Subcutaneous adipose tissue (tissue), 4 donors: ENCODE measurements around the gene SLIT3. TPM values are rescaled to one million over a fixed set of nuclear protein-coding genes. Genes with fewer than 3 reads are reported as not detected.

Source experiments
- CTCF ChIP-seq: fragments of 450-650 bp; IDR thresholded peaks from one replicate; pipeline ENCODE4 v1.5.1; 2016; ENCODE audit warnings: low read depth, mild to moderate bottlenecking, control low read depth, antibody characterized with exemption, moderate library complexity
- small RNA-seq: library from RNA; depleted of rRNA; stranded (forward); fragments of <200 nt; gene quantifications from one replicate; pipeline ENCODE3, GENCODE V24; 2016
- total RNA-seq, 4 donors: library from RNA; depleted of rRNA; stranded (reverse); fragments of >200 nt; gene quantifications; one replicate each; pipeline ENCODE4 v1.1.0, GENCODE V29; 2016

SLIT3 gene
- total RNA-seq, 4 donors from 2014 or later: 48.1 to 163 (median 83.2) TPM

GRCh38 chr5:168614661-168615060 lies 686.3 kb downstream of the SLIT3 start:
- TF ChIP-seq CTCF: no peak

- TF ChIP-seq CTCF: no peak
These were observed 686.9 kb downstream of the SLIT3 start for GRCh38 chr5:168613996-168614395.

GRCh38 chr5:168613396-168613795 lies 687.5 kb downstream of the SLIT3 start:
- TF ChIP-seq CTCF: no peak

- no peak for TF ChIP-seq CTCF
These were observed 687.9 kb downstream of the SLIT3 start for GRCh38 chr5:168612996-168613395.

GRCh38 chr5:168612123-168612522 lies 688.8 kb downstream of the SLIT3 start:
- TF ChIP-seq CTCF: no peak

Small RNA genes within 50 kb of the gene (small RNA-seq; reads per million reads assigned to genes)
- not detected for gene MIR218-2
- gene MIR585: 1.3 reads per million, percentile 13 among the genes with 10 or more reads in this experiment
- 0.49 reads per million for gene RF00019
